WTC11 (cell line): ENCODE measurements around the gene SAT1. TPM values are rescaled to one million over a fixed set of nuclear protein-coding genes. Genes with fewer than 3 reads are reported as not detected.
A peak's percentile ranks its signal among the peaks of the same experiment; 100 is the strongest.

ENCODE experiments used
- ATF2 ChIP-seq: sonication (generic); formaldehyde crosslinking; IDR thresholded peaks from 2 replicates; pipeline ENCODE4 v1.8.1; 2022; ENCODE audit warnings: low read depth, missing genetic modification reagents, borderline replicate concordance
- CREB1 ChIP-seq: sonication (generic); formaldehyde crosslinking; IDR thresholded peaks from 2 replicates; pipeline ENCODE4 v1.8.0; 2023; ENCODE audit warnings: mild to moderate bottlenecking, missing genetic modification reagents
- ELF4 ChIP-seq: sonication (generic); formaldehyde crosslinking; IDR thresholded peaks from 2 replicates; pipeline ENCODE4 v1.8.1; 2022; ENCODE audit warnings: low read depth, mild to moderate bottlenecking, moderate library complexity, missing genetic modification reagents
- FOXJ3 ChIP-seq: sonication (generic); formaldehyde crosslinking; IDR thresholded peaks from 2 replicates; pipeline ENCODE4 v1.9.0; 2021; ENCODE audit warnings: missing genetic modification reagents, mild to moderate bottlenecking, borderline replicate concordance
- FOXP1 ChIP-seq: sonication (generic); formaldehyde crosslinking; IDR thresholded peaks from 2 replicates; pipeline ENCODE4 v1.8.0; 2022; ENCODE audit warnings: missing genetic modification reagents, mild to moderate bottlenecking, moderate library complexity, borderline replicate concordance
- GABPB1 ChIP-seq: sonication (generic); formaldehyde crosslinking; IDR thresholded peaks from 2 replicates; pipeline ENCODE4 v1.8.1; 2023; ENCODE audit warnings: mild to moderate bottlenecking, missing genetic modification reagents
- HMGA2 ChIP-seq: fragments of 250-450 bp; sonication (Bioruptor Pico); IDR thresholded peaks from 2 replicates; pipeline ENCODE4 v1.4.0; 2021; ENCODE audit warnings: mild to moderate bottlenecking, moderate library complexity
- IRF2 ChIP-seq: sonication (generic); formaldehyde crosslinking; IDR thresholded peaks from 2 replicates; pipeline ENCODE4 v1.8.0; 2022; ENCODE audit warnings: low read depth, missing genetic modification reagents, borderline replicate concordance
- JAZF1 ChIP-seq: fragments of 250-450 bp; sonication (Bioruptor Pico); IDR thresholded peaks from 2 replicates; pipeline ENCODE4 v1.9.0; 2021; ENCODE audit warnings: moderate library complexity, mild to moderate bottlenecking, inconsistent platforms
- MXD4 ChIP-seq: fragments of 250-450 bp; sonication (Bioruptor Pico); IDR thresholded peaks from 2 replicates; pipeline ENCODE4 v1.8.0; 2021; ENCODE audit warnings: mild to moderate bottlenecking, moderate library complexity, borderline replicate concordance
- NR2C2 ChIP-seq: sonication (generic); formaldehyde crosslinking; IDR thresholded peaks from 2 replicates; pipeline ENCODE4 v1.8.0; 2022; ENCODE audit warnings: mild to moderate bottlenecking, missing genetic modification reagents
- NR3C1 ChIP-seq: sonication (generic); formaldehyde crosslinking; conservative IDR thresholded peaks from 2 replicates; pipeline ENCODE4 v1.8.1; 2023; ENCODE audit warnings: low read depth, mild to moderate bottlenecking, missing genetic modification reagents
- PRRX2 ChIP-seq: fragments of 250-450 bp; sonication (Bioruptor Pico); IDR thresholded peaks from 2 replicates; pipeline ENCODE4 v1.8.0; 2021; ENCODE audit warnings: mild to moderate bottlenecking
- TCF7 ChIP-seq: sonication (generic); formaldehyde crosslinking; IDR thresholded peaks from 2 replicates; pipeline ENCODE4 v1.8.0; 2022; ENCODE audit warnings: mild to moderate bottlenecking, low read depth, missing genetic modification reagents, moderate library complexity
- TP53 ChIP-seq: sonication (generic); formaldehyde crosslinking; IDR thresholded peaks from 2 replicates; pipeline ENCODE4 v1.8.1; 2023; ENCODE audit warnings: mild to moderate bottlenecking, missing genetic modification reagents
- USF2 ChIP-seq: sonication (generic); formaldehyde crosslinking; IDR thresholded peaks from 2 replicates; pipeline ENCODE4 v1.8.1; 2023; ENCODE audit warnings: mild to moderate bottlenecking, missing genetic modification reagents, moderate library complexity
- ZNF219 ChIP-seq: sonication (generic); formaldehyde crosslinking; IDR thresholded peaks from 2 replicates; pipeline ENCODE4 v1.8.0; 2023; ENCODE audit warnings: missing genetic modification reagents, mild to moderate bottlenecking, borderline replicate concordance
- ZNF317 ChIP-seq: sonication (generic); formaldehyde crosslinking; IDR thresholded peaks from 2 replicates; pipeline ENCODE4 v1.8.1; 2023; ENCODE audit warnings: low read depth, mild to moderate bottlenecking, moderate library complexity, missing genetic modification reagents, borderline replicate concordance
- ZNF416 ChIP-seq: fragments of 250-450 bp; sonication (Bioruptor Pico); IDR thresholded peaks from 2 replicates; pipeline ENCODE4 v1.9.0; 2021; ENCODE audit warnings: mild to moderate bottlenecking, inconsistent platforms
- total RNA-seq: library from RNA; stranded (reverse); gene quantifications from 3 replicates; pipeline ENCODE4 v1.2.3, GENCODE V29; 2021
- TF ChIP-seq, protein P1 (sequence below): fragments of 200-600 bp; IDR thresholded peaks from 2 replicates; pipeline ENCODE4 v1.8.0; 2022; ENCODE audit warnings: antibody characterized with exemption
- TF ChIP-seq, protein P2 (sequence below): sonication (generic); formaldehyde crosslinking; IDR thresholded peaks from 2 replicates; pipeline ENCODE4 v1.8.1; 2023; ENCODE audit warnings: mild to moderate bottlenecking, moderate library complexity, missing genetic modification reagents
- TF ChIP-seq, protein P3 (sequence below): fragments of 250-450 bp; sonication (Bioruptor Pico); conservative IDR thresholded peaks from 2 replicates; pipeline ENCODE4 v1.9.0; 2021; ENCODE audit warnings: mild to moderate bottlenecking
- TF ChIP-seq, protein P4 (sequence below): sonication (generic); formaldehyde crosslinking; IDR thresholded peaks from 2 replicates; pipeline ENCODE4 v1.8.0; 2023; ENCODE audit warnings: missing genetic modification reagents
- TF ChIP-seq, protein P5 (sequence below): sonication (generic); formaldehyde crosslinking; conservative IDR thresholded peaks from 2 replicates; pipeline ENCODE4 v1.8.1; 2023; ENCODE audit warnings: mild to moderate bottlenecking, low read depth, missing genetic modification reagents, moderate library complexity
- TF ChIP-seq, protein P6 (sequence below): sonication (generic); formaldehyde crosslinking; IDR thresholded peaks from 2 replicates; pipeline ENCODE4 v1.8.0; 2022; ENCODE audit warnings: mild to moderate bottlenecking, missing genetic modification reagents

The SAT1 gene
- total RNA-seq, 1 experiment from 2014 or later: 70.7 TPM

GRCh38 chrX:23742697-23743622 lies 40.0 kb upstream of the SAT1 start, which contains the start of gene ACOT9 (continued):
- TF ChIP-seq, protein P1, sequence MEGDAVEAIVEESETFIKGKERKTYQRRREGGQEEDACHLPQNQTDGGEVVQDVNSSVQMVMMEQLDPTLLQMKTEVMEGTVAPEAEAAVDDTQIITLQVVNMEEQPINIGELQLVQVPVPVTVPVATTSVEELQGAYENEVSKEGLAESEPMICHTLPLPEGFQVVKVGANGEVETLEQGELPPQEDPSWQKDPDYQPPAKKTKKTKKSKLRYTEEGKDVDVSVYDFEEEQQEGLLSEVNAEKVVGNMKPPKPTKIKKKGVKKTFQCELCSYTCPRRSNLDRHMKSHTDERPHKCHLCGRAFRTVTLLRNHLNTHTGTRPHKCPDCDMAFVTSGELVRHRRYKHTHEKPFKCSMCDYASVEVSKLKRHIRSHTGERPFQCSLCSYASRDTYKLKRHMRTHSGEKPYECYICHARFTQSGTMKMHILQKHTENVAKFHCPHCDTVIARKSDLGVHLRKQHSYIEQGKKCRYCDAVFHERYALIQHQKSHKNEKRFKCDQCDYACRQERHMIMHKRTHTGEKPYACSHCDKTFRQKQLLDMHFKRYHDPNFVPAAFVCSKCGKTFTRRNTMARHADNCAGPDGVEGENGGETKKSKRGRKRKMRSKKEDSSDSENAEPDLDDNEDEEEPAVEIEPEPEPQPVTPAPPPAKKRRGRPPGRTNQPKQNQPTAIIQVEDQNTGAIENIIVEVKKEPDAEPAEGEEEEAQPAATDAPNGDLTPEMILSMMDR: no peak
- TF ChIP-seq ZNF219 (CRISPR knock-in tag): no peak
- TF ChIP-seq NR3C1 (CRISPR knock-in tag): no peak
- no peak for TF ChIP-seq JAZF1 (CRISPR knock-in tag)
- TF ChIP-seq ZNF416 (CRISPR knock-in tag): no peak
- TF ChIP-seq PRRX2: no peak
- TF ChIP-seq, protein P2, sequence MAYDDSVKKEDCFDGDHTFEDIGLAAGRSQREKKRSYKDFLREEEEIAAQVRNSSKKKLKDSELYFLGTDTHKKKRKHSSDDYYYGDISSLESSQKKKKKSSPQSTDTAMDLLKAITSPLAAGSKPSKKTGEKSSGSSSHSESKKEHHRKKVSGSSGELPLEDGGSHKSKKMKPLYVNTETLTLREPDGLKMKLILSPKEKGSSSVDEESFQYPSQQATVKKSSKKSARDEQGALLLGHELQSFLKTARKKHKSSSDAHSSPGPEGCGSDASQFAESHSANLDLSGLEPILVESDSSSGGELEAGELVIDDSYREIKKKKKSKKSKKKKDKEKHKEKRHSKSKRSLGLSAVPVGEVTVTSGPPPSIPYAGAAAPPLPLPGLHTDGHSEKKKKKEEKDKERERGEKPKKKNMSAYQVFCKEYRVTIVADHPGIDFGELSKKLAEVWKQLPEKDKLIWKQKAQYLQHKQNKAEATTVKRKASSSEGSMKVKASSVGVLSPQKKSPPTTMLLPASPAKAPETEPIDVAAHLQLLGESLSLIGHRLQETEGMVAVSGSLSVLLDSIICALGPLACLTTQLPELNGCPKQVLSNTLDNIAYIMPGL (CRISPR knock-in tag): peak; percentile 60; the same call in 1 of the 2 replicates
- TF ChIP-seq, protein P3, sequence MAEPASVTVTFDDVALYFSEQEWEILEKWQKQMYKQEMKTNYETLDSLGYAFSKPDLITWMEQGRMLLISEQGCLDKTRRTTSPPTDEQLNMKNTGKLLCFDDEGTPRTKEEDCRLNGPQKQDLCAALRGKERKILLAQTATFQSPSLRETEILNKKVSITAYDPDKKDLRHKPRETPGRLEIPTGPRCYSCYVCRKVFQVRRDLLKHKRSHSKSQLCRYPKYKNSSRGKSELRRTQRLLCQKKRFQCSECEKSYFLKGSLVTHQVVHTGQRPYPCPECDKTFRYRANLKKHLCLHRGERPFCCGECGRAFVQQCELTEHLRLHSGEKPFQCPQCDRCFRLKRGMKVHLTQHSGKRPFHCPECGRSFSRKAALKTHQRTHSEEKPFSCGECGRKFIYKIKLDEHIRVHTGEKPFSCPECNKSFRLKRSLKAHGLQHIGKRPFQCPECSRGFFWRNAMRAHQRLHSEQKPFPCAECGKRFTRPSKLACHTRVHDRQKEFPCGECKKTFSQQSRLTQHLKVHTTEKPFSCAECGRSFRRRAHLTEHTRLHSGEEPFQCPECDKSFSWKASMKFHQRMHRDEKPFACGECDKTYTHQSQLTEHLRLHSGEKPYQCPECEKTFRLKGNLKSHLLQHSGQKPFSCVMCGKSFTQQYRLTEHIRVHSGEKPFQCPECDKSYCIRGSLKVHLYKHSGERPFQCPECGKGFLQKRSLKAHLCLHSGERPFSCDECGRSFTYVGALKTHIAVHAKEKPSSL (CRISPR knock-in tag): no peak
- no peak for TF ChIP-seq ELF4 (CRISPR knock-in tag)
- TF ChIP-seq CREB1 (CRISPR knock-in tag): no peak
- no peak for TF ChIP-seq GABPB1 (CRISPR knock-in tag)
- no peak for TF ChIP-seq TP53
- TF ChIP-seq, protein P4, sequence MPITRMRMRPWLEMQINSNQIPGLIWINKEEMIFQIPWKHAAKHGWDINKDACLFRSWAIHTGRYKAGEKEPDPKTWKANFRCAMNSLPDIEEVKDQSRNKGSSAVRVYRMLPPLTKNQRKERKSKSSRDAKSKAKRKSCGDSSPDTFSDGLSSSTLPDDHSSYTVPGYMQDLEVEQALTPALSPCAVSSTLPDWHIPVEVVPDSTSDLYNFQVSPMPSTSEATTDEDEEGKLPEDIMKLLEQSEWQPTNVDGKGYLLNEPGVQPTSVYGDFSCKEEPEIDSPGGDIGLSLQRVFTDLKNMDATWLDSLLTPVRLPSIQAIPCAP (CRISPR knock-in tag): no peak
- no peak for TF ChIP-seq TCF7 (CRISPR knock-in tag)
- no peak for TF ChIP-seq USF2 (CRISPR knock-in tag)
- TF ChIP-seq, protein P5, sequence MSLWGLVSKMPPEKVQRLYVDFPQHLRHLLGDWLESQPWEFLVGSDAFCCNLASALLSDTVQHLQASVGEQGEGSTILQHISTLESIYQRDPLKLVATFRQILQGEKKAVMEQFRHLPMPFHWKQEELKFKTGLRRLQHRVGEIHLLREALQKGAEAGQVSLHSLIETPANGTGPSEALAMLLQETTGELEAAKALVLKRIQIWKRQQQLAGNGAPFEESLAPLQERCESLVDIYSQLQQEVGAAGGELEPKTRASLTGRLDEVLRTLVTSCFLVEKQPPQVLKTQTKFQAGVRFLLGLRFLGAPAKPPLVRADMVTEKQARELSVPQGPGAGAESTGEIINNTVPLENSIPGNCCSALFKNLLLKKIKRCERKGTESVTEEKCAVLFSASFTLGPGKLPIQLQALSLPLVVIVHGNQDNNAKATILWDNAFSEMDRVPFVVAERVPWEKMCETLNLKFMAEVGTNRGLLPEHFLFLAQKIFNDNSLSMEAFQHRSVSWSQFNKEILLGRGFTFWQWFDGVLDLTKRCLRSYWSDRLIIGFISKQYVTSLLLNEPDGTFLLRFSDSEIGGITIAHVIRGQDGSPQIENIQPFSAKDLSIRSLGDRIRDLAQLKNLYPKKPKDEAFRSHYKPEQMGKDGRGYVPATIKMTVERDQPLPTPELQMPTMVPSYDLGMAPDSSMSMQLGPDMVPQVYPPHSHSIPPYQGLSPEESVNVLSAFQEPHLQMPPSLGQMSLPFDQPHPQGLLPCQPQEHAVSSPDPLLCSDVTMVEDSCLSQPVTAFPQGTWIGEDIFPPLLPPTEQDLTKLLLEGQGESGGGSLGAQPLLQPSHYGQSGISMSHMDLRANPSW: no peak
- no peak for TF ChIP-seq ATF2 (CRISPR knock-in tag)
- TF ChIP-seq, protein P6, sequence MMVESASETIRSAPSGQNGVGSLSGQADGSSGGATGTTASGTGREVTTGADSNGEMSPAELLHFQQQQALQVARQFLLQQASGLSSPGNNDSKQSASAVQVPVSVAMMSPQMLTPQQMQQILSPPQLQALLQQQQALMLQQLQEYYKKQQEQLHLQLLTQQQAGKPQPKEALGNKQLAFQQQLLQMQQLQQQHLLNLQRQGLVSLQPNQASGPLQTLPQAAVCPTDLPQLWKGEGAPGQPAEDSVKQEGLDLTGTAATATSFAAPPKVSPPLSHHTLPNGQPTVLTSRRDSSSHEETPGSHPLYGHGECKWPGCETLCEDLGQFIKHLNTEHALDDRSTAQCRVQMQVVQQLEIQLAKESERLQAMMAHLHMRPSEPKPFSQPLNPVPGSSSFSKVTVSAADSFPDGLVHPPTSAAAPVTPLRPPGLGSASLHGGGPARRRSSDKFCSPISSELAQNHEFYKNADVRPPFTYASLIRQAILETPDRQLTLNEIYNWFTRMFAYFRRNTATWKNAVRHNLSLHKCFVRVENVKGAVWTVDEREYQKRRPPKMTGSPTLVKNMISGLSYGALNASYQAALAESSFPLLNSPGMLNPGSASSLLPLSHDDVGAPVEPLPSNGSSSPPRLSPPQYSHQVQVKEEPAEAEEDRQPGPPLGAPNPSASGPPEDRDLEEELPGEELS (CRISPR knock-in tag): peak; percentile 34; the same call in 1 of the 2 replicates
- TF ChIP-seq ZNF317 (CRISPR knock-in tag): no peak
- no peak for TF ChIP-seq IRF2
- no peak for TF ChIP-seq NR2C2 (CRISPR knock-in tag)
- TF ChIP-seq FOXJ3 (CRISPR knock-in tag): no peak
- no peak for TF ChIP-seq FOXP1 (CRISPR knock-in tag)
- no peak for TF ChIP-seq MXD4
- no peak for TF ChIP-seq HMGA2 (CRISPR knock-in tag)
